Upper lobe of left lung (tissue), 6 donors: ENCODE results near the gene CADM1. TPM values are rescaled to one million over a fixed set of nuclear protein-coding genes. Genes with fewer than 3 reads are reported as not detected.

Experiments used
- ATAC-seq, 2 donors: fragments of 200-7000 bp; cut with Tn5 transposase; one replicate each; pipeline ENCODE4 v1.9.1; 2022; ENCODE audit warnings: mild to moderate bottlenecking in 2 of 2, moderate library complexity in 2 of 2; ENCODE audit not compliant: low FRiP score in 2 of 2
- DNase-seq, 2 donors: peaks; one replicate each; pipeline ENCODE4 v3.0.0-alpha.2; 2019 to 2020
- H3K27ac ChIP-seq, 4 donors: fragments of 200-600 bp; sonication (generic); one replicate each; pipeline ENCODE4 v1.5.1; 2016 to 2019
- H3K27me3 ChIP-seq, 4 donors: fragments of 200-600 bp; sonication (generic); one replicate each; pipeline ENCODE4 v1.5.1; 2017 to 2019
- H3K36me3 ChIP-seq, 4 donors: fragments of 200-600 bp; sonication (generic); one replicate each; pipeline ENCODE4 v1.5.1; 2016 to 2019
- H3K4me1 ChIP-seq, 4 donors: fragments of 200-600 bp; sonication (generic); one replicate each; pipeline ENCODE4 v1.5.1; 2018 to 2019
- H3K4me3 ChIP-seq, 4 donors: fragments of 200-600 bp; sonication (generic); one replicate each; pipeline ENCODE4 v1.5.1; 2017 to 2019; ENCODE audit warnings: mild to moderate bottlenecking in 2 of 4, moderate library complexity in 1 of 4
- H3K9me3 ChIP-seq, 4 donors: fragments of 200-600 bp; sonication (generic); one replicate each; pipeline ENCODE4 v1.5.1; 2018 to 2019
- EP300 ChIP-seq, 4 donors: sonication (generic); formaldehyde crosslinking; IDR thresholded peaks; one replicate each; pipeline ENCODE4 v1.5.1; 2017; ENCODE audit warnings: antibody characterized with exemption in 4 of 4, control low read depth in 2 of 4
- POLR2A ChIP-seq, 4 donors: fragments of 450-650 bp; IDR thresholded peaks; one replicate each; pipeline ENCODE4 v1.5.1; 2016 to 2017; ENCODE audit warnings: antibody characterized with exemption in 4 of 4, mild to moderate bottlenecking in 2 of 4
- POLR2AphosphoS5 ChIP-seq, 2 donors: sonication (generic); formaldehyde crosslinking; IDR thresholded peaks; one replicate each; pipeline ENCODE4 v1.5.1; 2017; ENCODE audit warnings: antibody characterized with exemption in 2 of 2
- WGBS, 2 donors: methylation state at CpG; one replicate each; pipeline ENCODE4 v1.1.5; 2017 to 2018; 5-methylcytosine and 5-hydroxymethylcytosine counted together
- total RNA-seq, 6 donors: library from RNA; depleted of rRNA in 4 of 6; stranded (reverse); fragments of >200 nt in 4 of 6; gene quantifications; one replicate each; pipeline versions ENCODE4 v1.1.0 to v1.2.1, GENCODE V29; 2016 to 2021
- TF ChIP-seq, protein P1 (sequence below), 6 experiments: fragments of 450-650 bp in 4 of 6; fragments of 200-600 bp in 2 of 6; sonication (generic) in 2 of 6; IDR thresholded peaks; one replicate each; pipeline ENCODE4 v1.5.1; 2016 to 2019; ENCODE audit warnings: antibody characterized with exemption in 6 of 6
- donor health status: DM: no; HTN: no; CAD: no; lungs with moderate emphysema.
- donor health status: DM: no; HTN: yes; CAD: no; lungs with severe emphysema.

Gene CADM1
- total RNA-seq, 6 donors from 2014 or later = 69.9 to 212 (median 125) TPM

DNA sequence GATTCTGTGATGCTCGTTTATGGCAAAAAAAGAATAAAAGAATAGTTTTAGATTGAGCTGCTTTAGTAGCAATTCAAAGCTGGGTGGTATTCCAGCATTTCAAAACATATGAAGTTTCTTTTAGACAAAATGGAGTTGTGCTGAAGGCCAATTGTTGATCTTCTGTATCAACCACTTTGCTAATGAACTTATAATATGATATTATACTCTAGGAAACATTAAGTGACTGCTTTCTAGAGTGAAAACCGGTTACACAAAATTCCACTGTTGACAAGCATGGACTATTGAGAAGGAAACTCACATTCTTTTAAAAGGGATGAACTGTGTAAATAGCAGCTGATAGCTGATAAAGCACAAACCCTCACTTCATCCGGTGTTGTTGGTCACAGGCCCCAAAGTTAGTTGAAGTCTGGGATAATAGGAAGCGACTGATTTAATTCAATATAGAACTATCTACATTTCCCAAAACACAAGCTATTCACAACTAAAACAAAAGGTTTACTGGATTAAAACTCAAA is 255.1 kb downstream of the CADM1 start:
- H3K27me3 ChIP-seq = no peaks in the 10 kb centered on the region
- no peak overlapping the region for H3K4me3 ChIP-seq
- DNase-seq = no peak
- ATAC-seq = no peak
- WGBS, 2 donors = 53 to 54% methylated on average over 4 of the region's 4 CpGs
- TF ChIP-seq POLR2AphosphoS5 (IDR thresholded peaks at IDR 0.05) (no peak), POLR2A (IDR thresholded peaks at IDR 0.05) (no peak)
- no peaks in the 10 kb centered on the region for H3K4me1 ChIP-seq
- no peaks in the 10 kb centered on the region for H3K9me3 ChIP-seq
- no peaks in the 10 kb centered on the region for H3K36me3 ChIP-seq
- no peak overlapping the region for H3K27ac ChIP-seq

DNA sequence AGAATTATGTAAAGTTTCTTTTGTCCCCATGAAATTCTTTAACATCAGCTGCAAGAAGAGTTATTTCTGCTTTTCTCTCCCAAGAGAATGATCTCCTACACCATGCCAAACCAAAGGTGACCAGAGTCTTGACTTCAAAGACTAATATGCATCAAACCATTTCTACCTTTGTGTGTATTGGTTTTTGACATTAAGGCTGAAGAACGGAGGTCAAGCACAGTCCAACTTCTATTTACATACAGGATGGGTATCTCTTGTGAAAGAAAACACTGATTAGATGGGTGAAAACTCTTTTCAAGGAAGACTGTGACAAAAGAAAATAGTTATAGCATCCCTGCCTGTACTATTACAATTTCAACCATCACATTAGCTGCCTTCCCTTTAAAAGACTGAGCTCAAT is 256.3 kb downstream of the CADM1 start:
- 96 to 100% methylated on average over 1 of the region's 1 CpG for WGBS, 2 donors
- no peak for DNase-seq
- TF ChIP-seq POLR2AphosphoS5 (IDR thresholded peaks at IDR 0.05) = no peak
- TF ChIP-seq EP300 (IDR thresholded peaks at IDR 0.05) = no peak
- TF ChIP-seq, protein P1, sequence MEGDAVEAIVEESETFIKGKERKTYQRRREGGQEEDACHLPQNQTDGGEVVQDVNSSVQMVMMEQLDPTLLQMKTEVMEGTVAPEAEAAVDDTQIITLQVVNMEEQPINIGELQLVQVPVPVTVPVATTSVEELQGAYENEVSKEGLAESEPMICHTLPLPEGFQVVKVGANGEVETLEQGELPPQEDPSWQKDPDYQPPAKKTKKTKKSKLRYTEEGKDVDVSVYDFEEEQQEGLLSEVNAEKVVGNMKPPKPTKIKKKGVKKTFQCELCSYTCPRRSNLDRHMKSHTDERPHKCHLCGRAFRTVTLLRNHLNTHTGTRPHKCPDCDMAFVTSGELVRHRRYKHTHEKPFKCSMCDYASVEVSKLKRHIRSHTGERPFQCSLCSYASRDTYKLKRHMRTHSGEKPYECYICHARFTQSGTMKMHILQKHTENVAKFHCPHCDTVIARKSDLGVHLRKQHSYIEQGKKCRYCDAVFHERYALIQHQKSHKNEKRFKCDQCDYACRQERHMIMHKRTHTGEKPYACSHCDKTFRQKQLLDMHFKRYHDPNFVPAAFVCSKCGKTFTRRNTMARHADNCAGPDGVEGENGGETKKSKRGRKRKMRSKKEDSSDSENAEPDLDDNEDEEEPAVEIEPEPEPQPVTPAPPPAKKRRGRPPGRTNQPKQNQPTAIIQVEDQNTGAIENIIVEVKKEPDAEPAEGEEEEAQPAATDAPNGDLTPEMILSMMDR (IDR thresholded peaks at IDR 0.05) = no peak
- no peak for TF ChIP-seq POLR2A (IDR thresholded peaks at IDR 0.05)
- no peak overlapping the region for H3K4me3 ChIP-seq
- ATAC-seq = no peak
- no peaks in the 10 kb centered on the region for H3K27me3 ChIP-seq
- H3K27ac ChIP-seq = no peak overlapping the region
- no peaks in the 10 kb centered on the region for H3K9me3 ChIP-seq
- no peaks in the 10 kb centered on the region for H3K4me1 ChIP-seq
- no peaks in the 10 kb centered on the region for H3K36me3 ChIP-seq

DNA sequence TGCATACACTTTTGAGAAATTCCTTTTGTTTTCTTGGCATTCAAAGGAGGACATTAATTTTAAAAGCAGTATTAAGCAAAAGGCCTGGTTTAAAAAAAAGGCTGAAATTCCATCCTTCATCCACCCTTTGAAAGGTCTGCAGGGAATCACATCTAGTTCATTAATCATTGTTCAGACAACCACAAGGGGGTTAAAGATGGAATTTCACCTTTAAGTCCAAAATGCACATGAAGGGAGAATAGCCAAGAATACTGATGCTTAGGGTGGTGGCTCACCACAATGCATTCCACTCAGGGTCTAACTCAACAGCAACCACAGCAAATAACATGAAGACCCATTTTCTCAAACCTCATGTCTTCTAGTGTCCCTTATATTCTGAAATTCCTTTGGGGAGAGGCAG is 256.9 kb downstream of the CADM1 start:
- Histone ChIP-seq H3K9me3 (no peaks in the 10 kb centered on the region), H3K27me3 (no peaks in the 10 kb centered on the region), H3K36me3 (no peaks in the 10 kb centered on the region), H3K27ac (no peak overlapping the region), H3K4me3 (no peak overlapping the region), H3K4me1 (no peaks in the 10 kb centered on the region)
- TF ChIP-seq EP300 (IDR thresholded peaks at IDR 0.05) = no peak
- ATAC-seq (no peak), DNase-seq (no peak)

DNA sequence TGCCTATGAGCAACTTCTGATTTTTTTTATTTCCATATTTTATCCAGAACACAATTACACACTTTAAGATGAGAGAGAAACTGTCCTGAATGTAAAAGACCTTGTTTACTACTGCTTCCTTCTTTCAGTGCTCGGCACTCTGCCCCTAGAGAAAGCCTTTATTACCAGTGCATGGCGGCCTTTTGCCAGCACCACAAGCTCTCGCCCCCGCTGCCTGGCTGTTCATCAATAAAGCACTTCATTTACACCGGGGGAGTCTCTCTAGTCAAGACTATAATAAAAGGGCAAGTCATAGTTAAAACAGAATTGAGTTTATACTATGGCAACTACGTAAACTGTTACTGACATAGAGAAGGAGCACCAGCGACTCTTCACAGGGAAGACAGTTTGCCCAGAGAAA is 259.5 kb downstream of the CADM1 start:
- ATAC-seq (no peak), DNase-seq (no peak)
- Histone ChIP-seq H3K36me3 (no peaks in the 10 kb centered on the region), H3K9me3 (no peaks in the 10 kb centered on the region), H3K27me3 (no peaks in the 10 kb centered on the region), H3K4me3 (no peak overlapping the region), H3K27ac (no peak overlapping the region), H3K4me1 (no peaks in the 10 kb centered on the region)
- TF ChIP-seq EP300 (IDR thresholded peaks at IDR 0.05) = no peak
- TF ChIP-seq, protein P1 (IDR thresholded peaks at IDR 0.05) = no peak
- no peak for TF ChIP-seq POLR2AphosphoS5 (IDR thresholded peaks at IDR 0.05)
- TF ChIP-seq POLR2A (IDR thresholded peaks at IDR 0.05) = no peak
- WGBS, 2 donors = 77 to 84% methylated on average over 7 of the region's 7 CpGs

DNA sequence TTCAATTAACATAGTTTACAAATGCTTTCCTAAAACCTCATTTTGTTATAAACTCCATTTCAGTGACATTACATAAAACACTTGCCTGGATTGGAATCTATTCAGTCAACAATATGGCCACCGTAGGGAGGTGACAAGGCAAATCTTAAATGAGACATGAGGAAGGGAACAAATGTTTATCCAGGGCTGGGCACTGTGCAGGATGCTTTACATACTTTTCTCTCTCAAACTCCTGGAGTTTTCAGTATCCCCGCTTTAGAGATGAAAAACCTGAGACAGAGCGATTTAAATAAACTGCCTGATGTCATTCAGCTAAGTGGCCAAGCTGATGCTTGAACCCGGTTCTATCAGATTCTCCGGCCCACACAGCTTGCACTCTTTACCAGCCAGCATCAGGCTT is 259.9 kb downstream of the CADM1 start:
- DNase-seq (no peak), ATAC-seq (peak in 1 of 2 donors; percentile 66)
- TF ChIP-seq POLR2AphosphoS5 (IDR thresholded peaks at IDR 0.05) (no peak), EP300 (IDR thresholded peaks at IDR 0.05) (no peak), POLR2A (IDR thresholded peaks at IDR 0.05) (no peak)
- TF ChIP-seq, protein P1 (IDR thresholded peaks at IDR 0.05) = no peak
- WGBS, 2 donors = 74 to 76% methylated on average over 5 of the region's 5 CpGs
- Histone ChIP-seq H3K9me3 (no peaks in the 10 kb centered on the region), H3K36me3 (no peaks in the 10 kb centered on the region), H3K27me3 (no peaks in the 10 kb centered on the region), H3K4me1 (no peaks in the 10 kb centered on the region), H3K27ac (no peak overlapping the region), H3K4me3 (no peak overlapping the region)

DNA sequence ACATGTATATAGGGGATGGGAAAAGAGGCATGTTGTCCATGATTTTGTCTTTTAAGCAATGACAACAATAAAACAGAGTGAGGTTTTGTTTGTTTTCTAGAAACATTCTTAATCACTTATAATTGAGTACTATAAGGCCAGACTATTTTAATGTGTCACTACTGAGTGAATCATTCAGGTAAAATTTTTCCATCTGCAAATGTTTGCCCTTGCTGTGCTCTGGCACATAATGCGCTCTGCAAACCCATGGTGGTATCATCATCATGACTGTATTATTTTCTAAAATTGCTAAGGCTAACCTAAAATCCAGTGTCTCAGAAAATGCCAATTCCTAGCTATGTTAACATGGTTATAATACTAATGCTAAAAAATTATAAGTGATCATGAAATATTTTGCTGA is 261.2 kb downstream of the CADM1 start:
- no peak for ATAC-seq

More for the DNA sequence above, 261.2 kb downstream of the CADM1 start:
- Histone ChIP-seq H3K4me3 (no peak overlapping the region), H3K9me3 (no peaks in the 10 kb centered on the region), H3K27ac (no peak overlapping the region), H3K4me1 (no peaks in the 10 kb centered on the region), H3K27me3 (no peaks in the 10 kb centered on the region), H3K36me3 (no peaks in the 10 kb centered on the region)
- WGBS, 2 donors = 96 to 100% methylated on average over 1 of the region's 1 CpG
- DNase-seq = no peak
- TF ChIP-seq, protein P1 (IDR thresholded peaks at IDR 0.05) = no peak
- TF ChIP-seq POLR2AphosphoS5 (IDR thresholded peaks at IDR 0.05) (no peak), POLR2A (IDR thresholded peaks at IDR 0.05) (no peak), EP300 (IDR thresholded peaks at IDR 0.05) (no peak)
